CD14-positive monocyte (primary cell): ENCODE measurements around the gene KCNMA1. TPM values are rescaled to one million over a fixed set of nuclear protein-coding genes. Genes with fewer than 3 reads are reported as not detected.

Experiments
- DNase-seq, 3 donors: peaks; one replicate each; pipeline ENCODE4 v3.0.0-alpha.2; 2011 to 2022
- H2AFZ ChIP-seq: 2 replicates; pipeline ENCODE4 v1.6.0; 2012; ENCODE audit warnings: mild to moderate bottlenecking, low read depth, low read length, inconsistent platforms; ENCODE audit not compliant: insufficient read depth, poor library complexity, severe bottlenecking
- H3K27ac ChIP-seq, 2 donors: 1 replicate in 1 of 2; 2 replicates in 1 of 2; pipeline ENCODE4 v1.5.1; 2012 to 2013; ENCODE audit warnings: low read length in 2 of 2, control low read depth in 1 of 2, inconsistent platforms in 1 of 2, low read depth in 1 of 2, mild to moderate bottlenecking in 1 of 2
- H3K27me3 ChIP-seq, 2 donors: one replicate each; pipeline versions ENCODE4 v1.6.0 to v1.6.1; 2011 to 2013; ENCODE audit warnings: low read length in 2 of 2; ENCODE audit not compliant: control insufficient read depth in 2 of 2, insufficient read depth in 2 of 2
- H3K36me3 ChIP-seq, 2 donors: replicated peaks in 1 of 2; 1 replicate in 1 of 2; 2 replicates in 1 of 2; pipeline versions ENCODE4 v1.5.1 to v1.6.1; 2012 to 2013; ENCODE audit warnings: low read length in 2 of 2, control low read depth in 1 of 2, inconsistent platforms in 1 of 2, mild to moderate bottlenecking in 1 of 2; ENCODE audit not compliant: insufficient read depth in 2 of 2, control insufficient read depth in 1 of 2
- H3K4me1 ChIP-seq, 2 donors: 1 replicate in 1 of 2; 2 replicates in 1 of 2; pipeline versions ENCODE4 v1.5.1 to v1.6.1; 2012 to 2013; ENCODE audit warnings: low read length in 2 of 2, control low read depth in 1 of 2, inconsistent platforms in 1 of 2, mild to moderate bottlenecking in 1 of 2, moderate library complexity in 1 of 2; ENCODE audit not compliant: insufficient read depth in 2 of 2, control insufficient read depth in 1 of 2
- H3K4me2 ChIP-seq: replicated peaks from 2 replicates; pipeline ENCODE3; 2012; ENCODE audit warnings: low read length, moderate library complexity, mild to moderate bottlenecking; ENCODE audit not compliant: poor library complexity, severe bottlenecking; ENCODE audit errors: extremely low read depth
- H3K4me3 ChIP-seq, 3 experiments: fragments of 200-600 bp in 1 of 3; sonication (generic) in 1 of 3; replicated peaks in 1 of 3; 1 replicate in 2 of 3; 2 replicates in 1 of 3; pipeline ENCODE4 v1.5.1; 2011 to 2013; ENCODE audit warnings: low read length in 3 of 3, mild to moderate bottlenecking in 3 of 3, control low read depth in 2 of 3, low read depth in 2 of 3, inconsistent platforms in 1 of 3, moderate library complexity in 1 of 3
- H3K79me2 ChIP-seq: 2 replicates; pipeline ENCODE4 v1.6.0; 2012; ENCODE audit warnings: mild to moderate bottlenecking, control low read depth, inconsistent platforms, low read length, moderate library complexity; ENCODE audit not compliant: insufficient read depth
- H3K9ac ChIP-seq: 2 replicates; pipeline ENCODE4 v1.6.0; 2017; ENCODE audit warnings: low read length, mild to moderate bottlenecking; ENCODE audit not compliant: insufficient read depth, poor library complexity, severe bottlenecking
- H3K9me3 ChIP-seq, 2 donors: replicated peaks in 1 of 2; 1 replicate in 1 of 2; 2 replicates in 1 of 2; pipeline versions ENCODE4 v1.5.1 to v1.6.1; 2012 to 2013; ENCODE audit warnings: low read length in 2 of 2, control low read depth in 1 of 2; ENCODE audit not compliant: control insufficient read depth in 1 of 2, insufficient read depth in 1 of 2
- H4K20me1 ChIP-seq: 2 replicates; pipeline ENCODE4 v1.6.0; 2012; ENCODE audit warnings: mild to moderate bottlenecking, low read length, control low read depth, moderate library complexity; ENCODE audit not compliant: insufficient read depth
- H3K27ac Mint-ChIP-seq, 7 donors: one replicate each; pipeline ENCODE4 v1.8.0; 2020; ENCODE audit warnings: mild to moderate bottlenecking in 7 of 7, mixed read lengths in 7 of 7, moderate library complexity in 6 of 7, inconsistent platforms in 2 of 7
- H3K27me3 Mint-ChIP-seq, 3 donors: one replicate each; pipeline ENCODE4 v1.8.0; 2021 to 2022; ENCODE audit warnings: low read depth in 3 of 3, mild to moderate bottlenecking in 3 of 3, mixed read lengths in 3 of 3, moderate library complexity in 3 of 3, inconsistent platforms in 1 of 3
- H3K36me3 Mint-ChIP-seq, 2 donors: one replicate each; pipeline ENCODE4 v1.8.0; 2020; ENCODE audit warnings: mixed read lengths in 2 of 2, inconsistent platforms in 1 of 2, mild to moderate bottlenecking in 1 of 2
- H3K4me1 Mint-ChIP-seq: one replicate; pipeline ENCODE4 v1.8.0; 2020; ENCODE audit warnings: mild to moderate bottlenecking, mixed read lengths
- H3K4me3 Mint-ChIP-seq, 2 donors: one replicate each; pipeline ENCODE4 v1.8.0; 2020; ENCODE audit warnings: mild to moderate bottlenecking in 2 of 2, mixed read lengths in 2 of 2, moderate library complexity in 1 of 2
- H3K9me3 Mint-ChIP-seq, 7 donors: one replicate each; pipeline ENCODE4 v1.8.0; 2020 to 2022; ENCODE audit warnings: mixed read lengths in 7 of 7, mild to moderate bottlenecking in 6 of 7, moderate library complexity in 6 of 7, inconsistent platforms in 2 of 7
- WGBS: methylation state at CpG from one replicate; pipeline ENCODE4 v1.1.5; 2013; ENCODE audit warnings: missing lambda C conversion rate; ENCODE audit not compliant: insufficient coverage; 5-methylcytosine and 5-hydroxymethylcytosine counted together
- intact Hi-C, 2 donors: fragments of 100-400 bp; cut with micrococcal nuclease; formaldehyde crosslinking; loops; one replicate each; pipeline versions ENCODE4 v1.15.0 to v1.15.1; 2023
- polyA plus RNA-seq, 3 donors: library from polyadenylated mRNA; depleted of rRNA in 1 of 3; unstranded in 2 of 3; stranded (reverse) in 1 of 3; fragments of 300-500 nt in 2 of 3; fragments of >200 nt in 1 of 3; fragmentation: Illumina TruSeq in 2 of 3; gene quantifications; 1 replicate in 2 of 3; 2 replicates in 1 of 3; pipeline ENCODE4 v1.2.3, GENCODE V29; 2012 to 2021
- TF ChIP-seq, protein P1 (sequence below): fragments of 200-600 bp; IDR thresholded peaks from one replicate; pipeline ENCODE4 v1.8.0; 2022; ENCODE audit warnings: antibody characterized with exemption, mild to moderate bottlenecking

The KCNMA1 gene
- polyA plus RNA-seq, 3 donors: 0.11 to 1.0 TPM; not detected in 1

DNA sequence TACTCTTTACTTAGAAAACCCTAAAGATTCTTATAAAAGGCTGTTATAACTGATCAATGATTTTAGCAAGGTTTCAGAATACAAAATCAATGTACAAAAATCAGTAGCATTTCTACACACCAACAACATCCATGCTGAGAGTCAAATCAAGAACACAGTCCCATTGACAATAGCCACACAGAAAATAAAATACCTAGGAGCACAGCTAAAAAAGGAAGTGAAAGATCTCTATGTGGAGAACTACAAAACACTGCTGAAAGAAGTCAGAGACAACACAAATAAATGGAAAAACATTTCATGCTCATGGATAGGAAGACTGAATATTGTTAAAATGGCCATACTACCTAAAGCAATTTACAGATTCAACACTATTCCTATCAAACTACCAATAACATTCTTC is 427.0 kb downstream of the KCNMA1 start:
- Mint-ChIP-seq H3K27ac (peak overlapping the region in 2 of 7 donors; percentile 26 to 57), H3K4me3 (no peak overlapping the region)
- DNase-seq: no peak

DNA sequence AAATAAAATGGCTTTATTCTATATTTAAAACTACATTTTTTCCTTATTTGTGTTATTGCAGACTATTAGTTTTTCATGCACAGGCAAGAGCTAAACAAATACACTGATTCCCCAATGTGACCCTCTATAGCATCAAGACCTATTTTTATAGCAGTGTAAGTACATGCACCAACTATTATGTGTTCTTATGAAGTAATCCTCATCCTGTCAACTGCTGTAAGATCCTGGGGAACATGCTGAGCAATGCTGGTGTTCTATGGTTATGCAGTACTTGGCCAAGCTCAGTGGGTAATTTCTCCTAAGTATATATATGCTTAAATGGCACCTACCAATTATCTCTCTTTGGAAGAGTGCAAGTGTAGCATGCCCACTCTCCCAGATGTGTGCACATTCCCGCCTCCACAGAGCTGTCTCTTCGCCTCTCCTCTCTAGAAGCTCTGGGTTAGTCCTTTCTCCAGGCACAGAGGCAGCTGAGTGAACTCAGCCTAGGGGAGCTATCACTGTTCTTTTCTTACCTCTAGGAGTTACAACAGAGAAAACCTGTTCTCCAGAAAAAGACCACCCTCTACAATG is 428.8 kb downstream of the KCNMA1 start:
- Histone ChIP-seq H3K27me3 (no peaks in the 10 kb centered on the region), H4K20me1 (no peaks in the 10 kb centered on the region), H3K27ac (no peak overlapping the region), H2AFZ (no peak overlapping the region), H3K9ac (no peak overlapping the region), H3K9me3 (peaks cover 4 to 7% of the 10 kb centered on the region in 2 donors), H3K79me2 (no peaks in the 10 kb centered on the region), H3K4me3 (no peak overlapping the region), H3K4me1 (peaks cover 4% of the 10 kb centered on the region in 2 donors), H3K36me3 (no peaks in the 10 kb centered on the region), H3K4me2 (no peak overlapping the region)
- Mint-ChIP-seq H3K4me3 (no peak overlapping the region), H3K27me3 (peaks cover 1 to 9% (median 3%) of the 10 kb centered on the region in 3 donors), H3K9me3 (peaks cover 4 to 8% (median 7%) of the 10 kb centered on the region in 7 donors), H3K4me1 (peaks cover 15% of the 10 kb centered on the region), H3K27ac (no peak overlapping the region), H3K36me3 (no peaks in the 10 kb centered on the region)
- TF ChIP-seq, protein P1, sequence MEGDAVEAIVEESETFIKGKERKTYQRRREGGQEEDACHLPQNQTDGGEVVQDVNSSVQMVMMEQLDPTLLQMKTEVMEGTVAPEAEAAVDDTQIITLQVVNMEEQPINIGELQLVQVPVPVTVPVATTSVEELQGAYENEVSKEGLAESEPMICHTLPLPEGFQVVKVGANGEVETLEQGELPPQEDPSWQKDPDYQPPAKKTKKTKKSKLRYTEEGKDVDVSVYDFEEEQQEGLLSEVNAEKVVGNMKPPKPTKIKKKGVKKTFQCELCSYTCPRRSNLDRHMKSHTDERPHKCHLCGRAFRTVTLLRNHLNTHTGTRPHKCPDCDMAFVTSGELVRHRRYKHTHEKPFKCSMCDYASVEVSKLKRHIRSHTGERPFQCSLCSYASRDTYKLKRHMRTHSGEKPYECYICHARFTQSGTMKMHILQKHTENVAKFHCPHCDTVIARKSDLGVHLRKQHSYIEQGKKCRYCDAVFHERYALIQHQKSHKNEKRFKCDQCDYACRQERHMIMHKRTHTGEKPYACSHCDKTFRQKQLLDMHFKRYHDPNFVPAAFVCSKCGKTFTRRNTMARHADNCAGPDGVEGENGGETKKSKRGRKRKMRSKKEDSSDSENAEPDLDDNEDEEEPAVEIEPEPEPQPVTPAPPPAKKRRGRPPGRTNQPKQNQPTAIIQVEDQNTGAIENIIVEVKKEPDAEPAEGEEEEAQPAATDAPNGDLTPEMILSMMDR: no peak
- intact Hi-C loops: no loop called here
- 90% methylated on average over 2 of the region's 2 CpGs for WGBS
- DNase-seq: no peak

More for the DNA sequence above, 427.0 kb downstream of the KCNMA1 start:
- Mint-ChIP-seq H3K27me3 (peaks cover 0 to 5% (median 3%) of the 10 kb centered on the region in 3 donors), H3K36me3 (no peaks in the 10 kb centered on the region), H3K9me3 (no peaks in the 10 kb centered on the region), H3K4me1 (peaks cover 15% of the 10 kb centered on the region)
- Histone ChIP-seq H3K79me2 (no peaks in the 10 kb centered on the region), H3K36me3 (no peaks in the 10 kb centered on the region), H4K20me1 (no peaks in the 10 kb centered on the region), H3K4me2 (no peak overlapping the region), H2AFZ (no peak overlapping the region), H3K9ac (no peak overlapping the region), H3K4me1 (peaks cover 19% of the 10 kb centered on the region in 2 donors), H3K27ac (no peak overlapping the region), H3K9me3 (no peaks in the 10 kb centered on the region), H3K27me3 (no peaks in the 10 kb centered on the region), H3K4me3 (no peak overlapping the region)
- TF ChIP-seq, protein P1: no peak
- intact Hi-C loops: no loop called here
